Measurements from ENCODE around the gene ASH1L.

Gene ASH1L

GRCh38 chr1:155481741-155482241 lies 80.8 kb downstream of the ASH1L start:
- CTCF ChIA-PET = interaction anchor here (0.6 kb wide), 1 partner anchor 227 kb away, joined by 4 read pairs; the partner anchor contains the start of gene ENTREP3
- Histone ChIP-seq H3K4me1 (ENCODE audit: control insufficient read depth, insufficient read depth, low read length) (no peaks in the 10 kb centered on the region), H3K36me3 (ENCODE audit: control insufficient read depth in 2 of 2, insufficient read depth in 1 of 2, low read length in 2 of 2) (peaks cover 0 to 19% of the 10 kb centered on the region in 2 experiments; a peak in 1 of 3 replicates), H3K9me3 (ENCODE audit: control insufficient read depth, insufficient read depth, low read depth, low read length) (no peaks in the 10 kb centered on the region), H3K4me3 (ENCODE audit: low read depth, low read length) (no peak overlapping the region), H3K27ac (ENCODE audit: extremely low read depth, low read depth, low read length) (no peak overlapping the region)
- POLR2A ChIA-PET = no interaction called here
- TF ChIP-seq ZNF23 (tag by site-specific recombination; IDR thresholded peaks at IDR 0.05; ENCODE audit: borderline replicate concordance) = no peak
- no peak for TF ChIP-seq ZNF585B (tag by site-specific recombination; IDR thresholded peaks at IDR 0.05)
- TF ChIP-seq, protein P1, sequence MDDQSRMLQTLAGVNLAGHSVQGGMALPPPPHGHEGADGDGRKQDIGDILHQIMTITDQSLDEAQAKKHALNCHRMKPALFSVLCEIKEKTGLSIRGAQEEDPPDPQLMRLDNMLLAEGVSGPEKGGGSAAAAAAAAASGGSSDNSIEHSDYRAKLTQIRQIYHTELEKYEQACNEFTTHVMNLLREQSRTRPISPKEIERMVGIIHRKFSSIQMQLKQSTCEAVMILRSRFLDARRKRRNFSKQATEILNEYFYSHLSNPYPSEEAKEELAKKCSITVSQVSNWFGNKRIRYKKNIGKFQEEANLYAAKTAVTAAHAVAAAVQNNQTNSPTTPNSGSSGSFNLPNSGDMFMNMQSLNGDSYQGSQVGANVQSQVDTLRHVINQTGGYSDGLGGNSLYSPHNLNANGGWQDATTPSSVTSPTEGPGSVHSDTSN (CRISPR knock-in tag; IDR thresholded peaks at IDR 0.05) = no peak
- TF ChIP-seq, protein P2, sequence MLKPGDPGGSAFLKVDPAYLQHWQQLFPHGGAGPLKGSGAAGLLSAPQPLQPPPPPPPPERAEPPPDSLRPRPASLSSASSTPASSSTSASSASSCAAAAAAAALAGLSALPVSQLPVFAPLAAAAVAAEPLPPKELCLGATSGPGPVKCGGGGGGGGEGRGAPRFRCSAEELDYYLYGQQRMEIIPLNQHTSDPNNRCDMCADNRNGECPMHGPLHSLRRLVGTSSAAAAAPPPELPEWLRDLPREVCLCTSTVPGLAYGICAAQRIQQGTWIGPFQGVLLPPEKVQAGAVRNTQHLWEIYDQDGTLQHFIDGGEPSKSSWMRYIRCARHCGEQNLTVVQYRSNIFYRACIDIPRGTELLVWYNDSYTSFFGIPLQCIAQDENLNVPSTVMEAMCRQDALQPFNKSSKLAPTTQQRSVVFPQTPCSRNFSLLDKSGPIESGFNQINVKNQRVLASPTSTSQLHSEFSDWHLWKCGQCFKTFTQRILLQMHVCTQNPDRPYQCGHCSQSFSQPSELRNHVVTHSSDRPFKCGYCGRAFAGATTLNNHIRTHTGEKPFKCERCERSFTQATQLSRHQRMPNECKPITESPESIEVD (tag by site-specific recombination; IDR thresholded peaks at IDR 0.05) = no peak
- no peak for TF ChIP-seq ZNF266 (tag by site-specific recombination; IDR thresholded peaks at IDR 0.05; ENCODE audit: low read depth)
- TF ChIP-seq WT1 (tag by site-specific recombination; IDR thresholded peaks at IDR 0.05) = no peak
- no peak for TF ChIP-seq ZNF596 (tag by site-specific recombination; IDR thresholded peaks at IDR 0.05)
- TF ChIP-seq SP7 (tag by site-specific recombination; IDR thresholded peaks at IDR 0.05) = no peak
- no peak for TF ChIP-seq ZNF692 (tag by site-specific recombination; IDR thresholded peaks at IDR 0.05)
- no peak for TF ChIP-seq ZNF239 (tag by site-specific recombination; IDR thresholded peaks at IDR 0.05)
- TF ChIP-seq BCL11B (tag by site-specific recombination; IDR thresholded peaks at IDR 0.05; ENCODE audit: low read depth) = no peak
- no peak for TF ChIP-seq ZFP3 (tag by site-specific recombination; IDR thresholded peaks at IDR 0.05; ENCODE audit: low read depth)
- no peak for TF ChIP-seq ZNF132 (tag by site-specific recombination; IDR thresholded peaks at IDR 0.05; ENCODE audit: borderline replicate concordance)
- TF ChIP-seq ZBTB11 (tag by site-specific recombination; conservative IDR thresholded peaks at IDR 0.05; ENCODE audit: low read depth) = no peak
- no peak for TF ChIP-seq ZNF138 (tag by site-specific recombination; IDR thresholded peaks at IDR 0.05; ENCODE audit: borderline replicate concordance)

DNA sequence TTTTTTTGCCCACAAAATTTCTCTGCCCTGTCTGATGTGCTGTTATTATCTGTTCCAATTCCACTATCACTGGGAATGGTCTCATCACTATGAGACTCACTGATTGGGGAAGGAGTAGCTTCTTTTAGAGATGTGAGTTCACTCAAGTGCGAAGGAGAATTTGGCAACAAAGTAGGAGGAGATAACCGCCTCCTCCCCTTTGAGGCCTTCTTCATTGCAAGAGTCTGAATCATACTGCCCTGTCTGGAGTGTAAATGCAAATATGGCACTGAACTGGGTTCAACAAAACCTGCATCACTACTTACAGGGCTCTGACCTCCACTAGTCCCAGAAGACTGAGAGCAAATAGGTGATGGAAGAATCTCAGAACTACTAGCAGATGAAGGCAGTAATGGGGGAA lies 83.4 kb downstream of the ASH1L start:
- Histone ChIP-seq H3K9me3 (ENCODE audit: control insufficient read depth, insufficient read depth, low read depth, low read length) (no peaks in the 10 kb centered on the region), H3K27ac (ENCODE audit: extremely low read depth, low read depth, low read length) (no peak overlapping the region), H3K36me3 (ENCODE audit: control insufficient read depth in 2 of 2, insufficient read depth in 1 of 2, low read length in 2 of 2) (peaks cover 0 to 19% of the 10 kb centered on the region in 2 experiments; a peak in 1 of 3 replicates), H3K4me1 (ENCODE audit: control insufficient read depth, insufficient read depth, low read length) (no peaks in the 10 kb centered on the region), H3K4me3 (ENCODE audit: low read depth, low read length) (no peak overlapping the region)
- TF ChIP-seq ZBTB7A (tag by site-specific recombination; IDR thresholded peaks at IDR 0.05; ENCODE audit: low read depth) (no peak), GLIS1 (tag by site-specific recombination; IDR thresholded peaks at IDR 0.05) (no peak), ZNF394 (tag by site-specific recombination; IDR thresholded peaks at IDR 0.05; ENCODE audit: borderline replicate concordance) (no peak), TCF7L2 (IDR thresholded peaks at IDR 0.05; ENCODE audit: borderline replicate concordance, low read depth, low read length) (no peak), ZNF707 (tag by site-specific recombination; IDR thresholded peaks at IDR 0.05) (no peak), ZNF558 (tag by site-specific recombination; IDR thresholded peaks at IDR 0.05) (no peak)
- TF ChIP-seq, protein P3, sequence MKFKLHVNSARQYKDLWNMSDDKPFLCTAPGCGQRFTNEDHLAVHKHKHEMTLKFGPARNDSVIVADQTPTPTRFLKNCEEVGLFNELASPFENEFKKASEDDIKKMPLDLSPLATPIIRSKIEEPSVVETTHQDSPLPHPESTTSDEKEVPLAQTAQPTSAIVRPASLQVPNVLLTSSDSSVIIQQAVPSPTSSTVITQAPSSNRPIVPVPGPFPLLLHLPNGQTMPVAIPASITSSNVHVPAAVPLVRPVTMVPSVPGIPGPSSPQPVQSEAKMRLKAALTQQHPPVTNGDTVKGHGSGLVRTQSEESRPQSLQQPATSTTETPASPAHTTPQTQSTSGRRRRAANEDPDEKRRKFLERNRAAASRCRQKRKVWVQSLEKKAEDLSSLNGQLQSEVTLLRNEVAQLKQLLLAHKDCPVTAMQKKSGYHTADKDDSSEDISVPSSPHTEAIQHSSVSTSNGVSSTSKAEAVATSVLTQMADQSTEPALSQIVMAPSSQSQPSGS (tag by site-specific recombination; IDR thresholded peaks at IDR 0.05; ENCODE audit: low read depth) = no peak
- ChIA-PET POLR2A (no interaction called here), CTCF (no interaction called here)
